ENCODE data around the gene USP48. TPM values are rescaled to one million over a fixed set of nuclear protein-coding genes. Genes with fewer than 3 reads are reported as not detected.
A peak's percentile ranks its signal among the peaks of the same experiment; 100 is the strongest.
"Not testable (repeated sequence)": the region's sequence is repeated elsewhere in the genome, so short reads cannot be mapped to it uniquely, and the experiment has no call there.

Gene USP48
- total RNA-seq, 1 donor from 2014 or later = 61.8 TPM

DNA sequence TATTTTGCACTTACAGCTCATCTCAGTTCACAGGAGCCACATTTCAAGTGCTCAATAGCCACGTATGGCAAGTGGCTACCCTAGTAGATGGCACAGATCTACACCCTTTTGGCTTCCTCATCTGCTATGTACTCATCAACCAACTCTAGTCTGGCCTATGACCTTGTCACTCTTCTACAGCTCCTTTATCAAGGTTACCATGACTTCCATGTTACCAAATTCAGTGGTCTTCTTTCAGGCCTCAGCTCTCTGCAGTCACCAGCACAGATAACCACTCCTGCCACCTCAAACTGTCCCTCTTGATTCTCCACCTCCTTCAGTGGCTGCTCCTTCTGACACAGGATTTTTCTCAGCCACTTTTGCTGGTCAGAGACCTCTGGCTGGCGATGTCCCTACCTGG is 11.7 kb upstream of the USP48 start:
- Mint-ChIP-seq H3K27ac (ENCODE audit: unreplicated experiment) (no peak overlapping the region), H3K4me1 (no peaks in the 10 kb centered on the region), H3K4me3 (no peak overlapping the region), H3K27me3 (ENCODE audit: low read depth) (peaks cover 5% of the 10 kb centered on the region), H3K9me3 (peaks cover 7% of the 10 kb centered on the region), H3K36me3 (ENCODE audit: low read depth) (no peaks in the 10 kb centered on the region)
- no peak for DNase-seq (ENCODE audit: low read depth, low spot score)
- TF ChIP-seq, protein P1, sequence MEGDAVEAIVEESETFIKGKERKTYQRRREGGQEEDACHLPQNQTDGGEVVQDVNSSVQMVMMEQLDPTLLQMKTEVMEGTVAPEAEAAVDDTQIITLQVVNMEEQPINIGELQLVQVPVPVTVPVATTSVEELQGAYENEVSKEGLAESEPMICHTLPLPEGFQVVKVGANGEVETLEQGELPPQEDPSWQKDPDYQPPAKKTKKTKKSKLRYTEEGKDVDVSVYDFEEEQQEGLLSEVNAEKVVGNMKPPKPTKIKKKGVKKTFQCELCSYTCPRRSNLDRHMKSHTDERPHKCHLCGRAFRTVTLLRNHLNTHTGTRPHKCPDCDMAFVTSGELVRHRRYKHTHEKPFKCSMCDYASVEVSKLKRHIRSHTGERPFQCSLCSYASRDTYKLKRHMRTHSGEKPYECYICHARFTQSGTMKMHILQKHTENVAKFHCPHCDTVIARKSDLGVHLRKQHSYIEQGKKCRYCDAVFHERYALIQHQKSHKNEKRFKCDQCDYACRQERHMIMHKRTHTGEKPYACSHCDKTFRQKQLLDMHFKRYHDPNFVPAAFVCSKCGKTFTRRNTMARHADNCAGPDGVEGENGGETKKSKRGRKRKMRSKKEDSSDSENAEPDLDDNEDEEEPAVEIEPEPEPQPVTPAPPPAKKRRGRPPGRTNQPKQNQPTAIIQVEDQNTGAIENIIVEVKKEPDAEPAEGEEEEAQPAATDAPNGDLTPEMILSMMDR (conservative IDR thresholded peaks at IDR 0.05) = no peak

DNA sequence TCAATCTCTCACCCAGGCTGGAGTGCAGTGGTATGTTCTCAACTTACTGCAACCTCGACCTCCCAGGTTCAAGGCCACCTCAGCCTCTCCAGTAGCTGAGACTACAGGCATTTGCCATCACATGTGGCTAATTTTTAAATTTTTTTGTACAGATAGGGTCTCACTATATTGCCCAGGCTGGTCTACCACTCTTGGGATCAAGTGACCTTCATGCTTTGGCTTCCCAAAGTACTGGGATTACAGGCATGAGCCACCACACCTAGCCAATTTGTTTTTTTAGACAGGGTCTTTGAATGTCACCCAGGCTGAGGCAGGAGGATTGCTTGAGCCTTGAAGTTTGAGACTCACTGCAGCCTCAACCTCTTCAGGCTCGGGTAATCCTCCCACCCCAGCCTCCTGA is 10.2 kb upstream of the USP48 start:
- TF ChIP-seq, protein P1 (conservative IDR thresholded peaks at IDR 0.05) = no peak
- H3K36me3 Mint-ChIP-seq (ENCODE audit: low read depth) = no peaks in the 10 kb centered on the region
- H3K4me1 Mint-ChIP-seq = no peaks in the 10 kb centered on the region
- no peak overlapping the region for H3K27ac Mint-ChIP-seq (ENCODE audit: unreplicated experiment)
- peaks cover 7% of the 10 kb centered on the region for H3K9me3 Mint-ChIP-seq
- DNase-seq (ENCODE audit: low read depth, low spot score) = no peak
- peaks cover 5% of the 10 kb centered on the region for H3K27me3 Mint-ChIP-seq (ENCODE audit: low read depth)
- H3K4me3 Mint-ChIP-seq = no peak overlapping the region

DNA sequence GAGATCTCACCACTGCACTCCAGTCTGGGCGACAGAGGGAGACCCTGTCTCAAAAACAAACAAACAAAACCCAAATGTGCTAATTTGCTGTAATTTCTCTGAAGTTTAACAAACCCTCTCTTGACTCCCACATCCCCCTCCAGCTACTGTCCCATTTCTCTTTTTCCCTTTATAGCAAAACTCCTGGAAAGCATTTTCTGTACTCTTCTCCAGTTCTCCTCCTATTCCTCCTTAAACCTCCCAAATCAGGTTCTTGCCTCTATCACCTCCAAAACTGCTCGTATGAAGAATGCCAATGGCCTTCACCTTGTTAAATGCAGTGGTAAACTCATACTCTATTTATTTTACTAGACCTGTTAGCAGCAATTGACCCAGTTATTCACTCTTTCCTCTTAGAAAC is 3.7 kb upstream of the USP48 start:
- H3K4me1 Mint-ChIP-seq = peaks cover 17% of the 10 kb centered on the region
- H3K4me3 Mint-ChIP-seq = peak overlapping the region; percentile 16
- no peak for DNase-seq (ENCODE audit: low read depth, low spot score)
- peaks cover 7% of the 10 kb centered on the region for H3K27me3 Mint-ChIP-seq (ENCODE audit: low read depth)
- no peaks in the 10 kb centered on the region for H3K9me3 Mint-ChIP-seq
- TF ChIP-seq, protein P1 (conservative IDR thresholded peaks at IDR 0.05) = no peak
- no peak overlapping the region for H3K27ac Mint-ChIP-seq (ENCODE audit: unreplicated experiment)
- H3K36me3 Mint-ChIP-seq (ENCODE audit: low read depth) = no peaks in the 10 kb centered on the region

DNA sequence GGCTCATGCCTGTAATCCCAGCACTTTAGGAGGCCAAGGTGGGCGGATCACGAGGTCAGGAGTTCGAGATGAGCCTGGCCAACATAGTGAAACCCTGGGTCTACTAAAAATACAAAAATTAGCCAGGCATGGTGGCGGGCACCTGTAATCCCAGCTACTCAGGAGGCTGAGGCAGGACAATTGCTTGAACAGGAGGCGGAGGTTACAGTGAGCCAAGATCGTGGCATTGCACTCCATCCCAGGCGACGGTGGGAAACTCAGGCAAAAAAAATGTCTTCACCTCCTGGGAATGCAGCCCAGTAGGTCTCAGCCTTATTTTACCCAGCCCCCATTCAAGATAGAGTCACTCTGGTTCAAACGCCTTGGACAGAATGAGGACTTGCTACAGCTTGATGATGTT is 2.8 kb upstream of the USP48 start:
- not testable (repeated sequence) for H3K9me3 Mint-ChIP-seq; H3K27me3 Mint-ChIP-seq (ENCODE audit: low read depth); H3K36me3 Mint-ChIP-seq (ENCODE audit: low read depth); DNase-seq (ENCODE audit: low read depth, low spot score); H3K27ac Mint-ChIP-seq (ENCODE audit: unreplicated experiment)
- Mint-ChIP-seq H3K4me3 (peak overlapping the region; percentile 39), H3K4me1 (peaks cover 19% of the 10 kb centered on the region)

DNA sequence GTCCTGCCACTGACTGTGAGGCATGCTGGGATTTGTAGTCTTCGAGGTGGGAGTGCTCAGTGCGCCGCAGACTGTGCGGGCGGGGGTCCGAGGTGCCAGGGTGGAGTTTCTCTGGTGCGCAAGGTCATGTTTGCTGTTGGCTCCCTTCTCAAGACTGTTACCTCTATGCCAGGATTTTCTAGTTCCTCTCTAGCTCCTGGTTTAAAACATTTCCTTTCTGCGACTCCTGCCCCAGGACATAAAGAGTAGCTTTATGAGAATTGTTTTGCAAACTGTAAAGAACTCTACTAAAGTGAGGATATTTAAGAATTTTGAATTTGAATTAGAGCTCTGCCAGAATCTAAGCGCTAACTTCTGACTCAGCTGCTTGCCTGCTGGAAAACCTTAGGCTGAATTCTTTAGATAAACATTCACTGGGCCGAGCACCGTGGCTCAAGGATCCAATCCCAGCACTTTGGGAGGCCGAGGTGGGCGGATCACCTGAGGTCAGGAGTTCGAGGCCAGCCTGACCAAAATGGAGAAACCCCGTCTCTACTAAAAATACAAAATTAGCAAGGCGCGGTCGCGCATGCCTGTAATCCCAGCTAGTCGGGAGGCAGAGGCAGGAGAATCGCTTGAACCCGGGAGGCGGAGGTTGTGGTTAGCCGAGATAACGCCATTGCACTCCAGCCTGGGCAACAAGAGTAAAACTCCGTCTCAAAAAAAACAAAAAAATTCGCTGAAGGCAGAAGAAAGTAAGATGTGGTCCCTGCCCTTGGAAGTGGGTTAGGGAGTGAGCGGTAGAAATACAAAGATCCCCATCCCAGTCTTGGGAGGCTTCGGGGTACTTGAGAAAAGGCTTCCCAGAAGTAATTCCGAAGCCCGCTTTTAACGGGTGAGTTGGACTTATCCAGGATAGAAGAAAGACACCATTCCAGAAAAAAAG is 992 bp upstream of the USP48 start:
- Mint-ChIP-seq H3K4me1 (peaks cover 30% of the 10 kb centered on the region), H3K4me3 (peak overlapping the region; percentile 91), H3K36me3 (ENCODE audit: low read depth) (no peaks in the 10 kb centered on the region), H3K27ac (ENCODE audit: unreplicated experiment) (peak overlapping the region; percentile 100), H3K27me3 (ENCODE audit: low read depth) (peaks cover 2% of the 10 kb centered on the region), H3K9me3 (no peaks in the 10 kb centered on the region)
- no peak for DNase-seq (ENCODE audit: low read depth, low spot score)
- TF ChIP-seq, protein P1 (conservative IDR thresholded peaks at IDR 0.05) = no peak

DNA sequence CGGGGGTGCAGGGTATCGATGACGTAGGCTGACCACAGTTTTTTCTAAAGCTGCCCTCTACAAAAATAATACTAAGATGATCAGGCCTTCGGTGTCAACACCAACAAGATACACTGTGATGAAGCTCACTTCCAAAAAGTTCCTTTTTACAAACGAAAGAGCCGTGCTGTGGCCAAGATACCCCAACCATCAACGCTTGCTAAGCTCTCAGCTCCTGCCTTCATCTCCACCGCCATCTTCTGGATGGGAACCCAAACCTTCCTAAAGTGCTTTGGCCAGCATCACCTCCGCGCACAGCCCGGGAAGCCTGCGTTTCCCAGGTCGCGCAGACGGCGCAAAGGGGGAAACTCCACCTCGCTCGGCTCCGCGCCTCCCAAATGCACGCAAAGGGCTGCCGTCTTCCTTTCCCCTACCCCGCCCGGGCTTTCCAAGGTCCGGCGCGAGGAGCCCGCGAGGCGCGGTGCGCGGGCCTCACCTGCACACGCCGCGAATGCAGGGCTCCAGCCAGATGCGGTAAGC is 541 bp downstream of the USP48 start:
- peak overlapping the region; percentile 91 for H3K4me3 Mint-ChIP-seq
- H3K9me3 Mint-ChIP-seq = peaks cover 4% of the 10 kb centered on the region
- H3K27ac Mint-ChIP-seq (ENCODE audit: unreplicated experiment) = peak overlapping the region; percentile 81
- no peaks in the 10 kb centered on the region for H3K36me3 Mint-ChIP-seq (ENCODE audit: low read depth)
- DNase-seq (ENCODE audit: low read depth, low spot score) = peak; percentile 26
- TF ChIP-seq, protein P1 (conservative IDR thresholded peaks at IDR 0.05) = no peak
- H3K27me3 Mint-ChIP-seq (ENCODE audit: low read depth) = peaks cover 2% of the 10 kb centered on the region
- H3K4me1 Mint-ChIP-seq = peaks cover 33% of the 10 kb centered on the region

All from neural crest cell (in vitro differentiated cells).